HG02973 (cell line): Measurements from ENCODE around the gene UNC80.

Source experiments
- ATAC-seq: cut with Tn5 transposase; IDR thresholded peaks from one replicate; pipeline ENCODE4 v1.9.1; 2021; ENCODE audit warnings: moderate library complexity; ENCODE audit not compliant: unreplicated experiment

Gene UNC80

GRCh38 chr2:209805351-209805750, 33.7 kb downstream of the UNC80 start:
- no peak for ATAC-seq

GRCh38 chr2:209806318-209806717, 34.7 kb downstream of the UNC80 start:
- no peak for ATAC-seq

GRCh38 chr2:209808521-209808920, 36.9 kb downstream of the UNC80 start:
- no peak for ATAC-seq

- no peak for ATAC-seq
These were observed 37.6 kb downstream of the UNC80 start for GRCh38 chr2:209809256-209809655.

GRCh38 chr2:209817844-209818271, 46.2 kb downstream of the UNC80 start:
- ATAC-seq: no peak

DNA sequence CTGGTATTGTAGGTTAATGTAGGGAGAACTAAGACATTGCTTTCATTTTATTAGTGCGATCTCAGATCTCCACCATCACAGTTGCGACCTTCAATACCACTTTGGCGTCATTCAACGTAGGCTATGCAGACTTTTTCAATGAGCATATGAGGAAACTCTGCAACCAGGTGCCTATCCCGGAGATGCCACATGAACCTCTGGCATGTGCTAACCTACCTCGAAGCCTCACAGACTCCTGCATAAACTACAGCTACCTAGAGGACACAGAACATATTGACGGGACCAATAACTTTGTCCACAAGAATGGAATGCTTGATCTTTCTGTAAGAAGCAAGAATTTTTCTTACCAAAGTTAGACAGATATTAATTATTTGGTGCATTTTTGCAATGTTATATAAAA, 47.3 kb downstream of the UNC80 start:
- ATAC-seq: no peak

GRCh38 chr2:209821806-209822205, 50.2 kb downstream of the UNC80 start:
- ATAC-seq: no peak

GRCh38 chr2:209823484-209823883, 51.9 kb downstream of the UNC80 start:
- ATAC-seq: no peak

DNA sequence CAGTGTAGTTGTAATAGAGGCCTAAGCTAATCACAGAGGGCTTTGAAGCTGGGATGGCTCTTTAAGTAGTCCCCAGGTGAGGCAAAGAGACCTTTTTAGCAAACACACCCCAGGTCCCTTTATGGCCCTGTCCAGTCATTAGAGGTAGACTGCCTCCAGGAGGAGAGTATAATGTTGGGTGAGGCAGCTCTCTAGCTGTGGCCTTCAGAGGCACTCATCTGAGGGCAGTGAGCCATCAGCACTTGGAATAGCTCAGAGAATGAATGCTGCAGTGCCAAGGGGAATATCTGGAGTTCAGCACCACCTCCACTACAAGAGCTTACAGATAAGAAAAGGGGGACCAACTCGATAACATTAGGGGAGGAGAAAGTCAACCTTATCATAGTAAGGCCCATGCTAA, 52.8 kb downstream of the UNC80 start:
- no peak for ATAC-seq

GRCh38 chr2:209830722-209831465, 59.3 kb downstream of the UNC80 start:
- no peak for ATAC-seq

GRCh38 chr2:209834767-209835166, 63.1 kb downstream of the UNC80 start:
- ATAC-seq: no peak

- no peak for ATAC-seq
These were observed 68.8 kb downstream of the UNC80 start for GRCh38 chr2:209840434-209840833.

DNA sequence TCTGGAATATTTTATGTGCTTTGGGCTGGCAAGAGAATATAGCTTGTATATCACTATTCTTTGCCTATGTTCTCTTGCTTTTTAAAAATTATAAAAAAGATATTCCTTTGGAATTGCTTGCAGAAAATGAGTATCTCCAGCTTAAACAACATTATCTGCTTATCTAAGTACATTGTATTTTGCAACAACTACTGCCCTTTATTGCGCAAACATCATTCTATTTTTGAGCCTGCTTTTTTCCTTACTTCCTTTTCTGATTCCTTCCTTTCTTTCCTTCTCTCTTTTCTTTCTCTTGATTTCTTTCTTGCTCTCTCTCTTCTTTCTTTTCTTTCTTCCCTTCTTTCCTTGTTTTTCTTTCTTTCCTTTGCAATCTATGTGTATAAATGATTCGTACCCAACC, 74.0 kb downstream of the UNC80 start:
- ATAC-seq: no peak

DNA sequence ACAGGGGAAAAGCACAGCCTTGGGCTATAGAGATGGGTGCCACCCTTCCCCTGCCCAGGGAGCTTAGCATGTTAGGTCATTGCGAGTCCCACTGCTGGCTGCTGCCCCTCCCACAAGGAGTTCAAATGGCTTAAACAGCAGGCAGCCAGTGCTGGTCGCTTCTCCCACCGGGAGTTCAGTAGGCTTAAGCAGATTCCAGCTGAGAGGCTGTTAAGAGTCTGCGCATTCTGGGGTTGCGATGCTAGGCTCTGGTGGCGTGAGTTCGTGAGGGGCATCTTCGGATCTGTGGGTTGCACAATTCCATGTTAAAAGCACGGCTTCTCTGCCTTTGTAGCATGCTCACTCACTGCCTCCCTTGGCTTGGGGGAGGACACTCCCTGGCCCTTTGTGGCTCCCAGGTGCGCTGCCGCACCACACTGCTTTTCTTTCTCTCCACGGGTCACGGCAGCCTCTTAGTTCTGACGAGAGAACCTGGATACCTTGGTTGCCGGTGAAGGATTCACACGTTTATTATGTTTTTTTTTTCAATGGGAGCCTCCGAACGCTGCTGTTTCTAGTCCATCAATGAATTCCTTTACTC, 93.2 kb downstream of the UNC80 start:
- no peak for ATAC-seq

DNA sequence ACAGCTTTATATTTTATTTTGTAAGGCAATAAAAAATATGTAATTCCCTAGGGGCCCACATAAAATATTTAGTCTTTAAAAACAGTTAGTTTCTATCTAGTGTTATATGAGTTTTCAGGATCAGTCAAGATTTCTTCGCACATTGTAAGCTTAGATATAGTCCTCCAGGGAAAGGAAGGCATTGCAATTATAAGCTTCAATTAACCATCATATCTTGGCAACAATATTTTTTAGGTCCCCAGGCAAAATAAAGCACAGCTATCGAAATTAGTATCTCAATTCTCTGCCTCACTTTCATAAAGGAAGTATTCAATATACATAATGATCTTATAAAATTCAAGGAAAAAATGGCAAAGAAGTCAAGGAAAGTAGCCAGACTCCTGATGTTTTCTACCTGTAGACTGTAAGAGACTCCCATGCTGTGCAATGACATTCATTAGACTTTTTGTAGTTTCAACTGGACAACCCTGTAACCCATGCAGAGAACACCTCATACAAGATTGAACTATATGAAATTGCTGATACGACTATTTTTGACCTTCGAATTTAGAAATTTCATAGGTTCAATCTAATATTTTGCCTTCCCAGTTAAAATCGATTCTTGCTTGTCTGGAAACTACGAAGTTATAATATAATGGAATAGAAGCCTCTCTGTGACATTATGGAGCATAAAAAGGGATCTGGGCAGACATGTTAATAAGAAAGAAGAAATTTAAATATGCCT, 96.8 kb downstream of the UNC80 start:
- no peak for ATAC-seq

DNA sequence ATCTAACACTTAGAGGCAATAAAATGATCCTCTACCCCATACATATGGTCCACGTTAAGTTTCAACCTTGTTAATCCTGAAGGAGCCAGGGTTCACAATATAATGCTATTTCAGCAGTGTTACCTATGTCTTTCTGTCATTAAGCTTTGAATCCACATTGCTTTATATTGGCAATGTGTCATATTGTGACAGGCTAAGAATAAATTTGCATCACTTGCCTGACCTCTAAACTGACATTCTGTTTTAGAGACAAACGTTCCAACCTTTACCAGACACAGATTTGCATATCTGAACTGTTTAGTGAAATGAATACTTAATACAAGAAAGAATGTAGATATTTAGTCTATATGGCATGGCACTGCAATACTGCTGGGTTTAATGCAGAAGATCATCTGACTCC, 98.4 kb downstream of the UNC80 start:
- ATAC-seq: no peak

- ATAC-seq: no peak
These were observed 101.0 kb downstream of the UNC80 start for GRCh38 chr2:209872675-209873074.

- ATAC-seq: no peak
These were observed 103.6 kb downstream of the UNC80 start for GRCh38 chr2:209875270-209875669.

GRCh38 chr2:209876211-209876610, 104.6 kb downstream of the UNC80 start:
- ATAC-seq: no peak

DNA sequence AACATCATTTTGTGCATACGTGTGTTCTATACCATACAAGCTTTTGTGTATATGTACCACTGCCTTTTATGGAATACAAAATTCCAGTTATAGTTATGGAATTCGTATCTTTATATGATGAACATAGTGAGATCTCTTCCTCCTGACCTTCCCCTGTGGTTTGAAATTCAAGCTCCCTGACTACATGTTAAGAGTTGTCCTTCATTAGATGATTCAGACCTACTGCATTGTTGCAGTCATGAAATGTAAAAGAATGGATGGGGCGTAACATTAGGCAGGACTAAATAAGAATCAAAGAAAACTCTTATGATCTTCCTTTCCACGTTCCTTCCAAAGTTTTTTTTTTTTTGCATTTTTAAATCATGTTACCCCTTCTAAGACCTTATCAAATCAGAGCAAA, 107.1 kb downstream of the UNC80 start:
- ATAC-seq: no peak

- no peak for ATAC-seq
These were observed 129.0 kb downstream of the UNC80 start for GRCh38 chr2:209900638-209901037.

- ATAC-seq: no peak
These were observed 129.5 kb downstream of the UNC80 start for GRCh38 chr2:209901172-209901571.
